ENCODE results near the gene MMD.
"Not testable (repeated sequence)": the region's sequence is repeated elsewhere in the genome, so short reads cannot be mapped to it uniquely, and the experiment has no call there.

MMD gene

DNA sequence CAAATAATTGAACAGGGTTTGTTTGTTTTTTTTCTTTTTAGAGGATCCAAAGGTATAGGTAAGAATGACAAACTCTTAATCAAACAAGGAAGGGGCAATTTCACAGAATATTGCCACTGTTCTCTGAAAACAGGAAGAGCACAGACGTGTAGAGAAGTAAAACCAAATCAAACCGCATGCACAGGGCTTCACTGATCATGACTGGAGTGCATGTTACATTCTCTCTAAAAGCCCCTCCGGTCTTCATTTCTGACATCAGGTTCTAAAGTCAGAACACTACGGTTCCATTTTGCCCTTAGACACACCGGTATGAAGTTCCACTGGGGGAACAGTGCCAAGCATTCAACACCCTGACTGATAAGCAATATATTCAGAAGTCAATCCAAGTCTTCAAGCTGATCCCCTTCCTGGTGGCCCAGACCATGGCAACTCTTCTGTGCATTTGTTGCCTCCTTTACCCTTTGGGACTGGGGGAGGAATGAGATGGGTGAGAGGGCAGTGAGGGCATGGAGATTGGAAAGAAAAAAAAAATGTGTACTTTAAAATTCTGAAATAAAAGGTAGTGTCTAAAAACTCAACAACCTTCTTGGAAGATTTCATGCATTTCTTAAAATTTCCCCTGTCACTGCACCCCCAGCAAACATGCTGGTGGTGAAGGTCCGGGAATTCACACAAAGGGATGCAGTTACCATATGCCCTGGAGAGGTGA is 1.4 kb downstream of the MMD start:
- DNase-seq, result no peak

DNA sequence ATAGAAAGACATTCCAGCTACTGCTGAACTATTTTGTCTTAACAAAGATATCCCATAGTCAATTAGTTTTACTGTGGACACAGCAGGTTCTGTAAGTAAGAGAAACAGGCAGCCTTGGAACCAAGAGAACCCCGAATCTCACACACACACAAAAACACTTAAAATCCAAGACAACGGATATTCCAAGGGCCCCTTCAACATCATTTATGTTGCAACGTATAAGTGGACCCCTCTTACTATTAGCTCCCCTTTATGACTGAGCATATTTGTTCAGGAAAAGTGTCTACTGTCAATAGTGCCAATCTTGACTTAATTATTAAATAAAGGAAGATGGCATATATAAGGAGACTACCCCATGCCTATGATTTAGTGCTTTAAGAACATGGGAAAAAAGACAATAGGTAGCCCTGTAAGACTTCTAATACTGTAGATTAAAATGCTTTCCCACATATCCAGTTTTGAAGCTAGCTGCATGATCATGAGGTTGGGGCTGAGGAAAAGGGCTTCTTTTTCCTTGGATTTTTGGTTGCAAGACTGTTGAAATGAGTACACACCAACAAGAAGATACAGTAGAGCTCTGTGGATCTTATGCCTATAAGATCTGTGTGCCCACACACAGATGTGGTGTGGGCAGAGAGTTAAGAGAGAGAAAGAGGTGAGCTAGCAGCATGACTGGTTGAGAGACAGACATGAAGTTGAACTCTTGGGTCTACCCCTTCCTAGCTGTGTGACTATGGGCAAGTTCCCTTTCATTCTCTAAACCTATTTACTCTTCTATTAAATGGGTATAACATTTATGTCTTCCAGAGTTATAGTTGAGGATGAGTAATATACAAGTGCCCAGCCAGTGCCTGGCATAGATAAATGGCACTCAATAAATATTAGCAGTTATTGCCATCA is 3.0 kb downstream of the MMD start:
- no peak for DNase-seq

DNA sequence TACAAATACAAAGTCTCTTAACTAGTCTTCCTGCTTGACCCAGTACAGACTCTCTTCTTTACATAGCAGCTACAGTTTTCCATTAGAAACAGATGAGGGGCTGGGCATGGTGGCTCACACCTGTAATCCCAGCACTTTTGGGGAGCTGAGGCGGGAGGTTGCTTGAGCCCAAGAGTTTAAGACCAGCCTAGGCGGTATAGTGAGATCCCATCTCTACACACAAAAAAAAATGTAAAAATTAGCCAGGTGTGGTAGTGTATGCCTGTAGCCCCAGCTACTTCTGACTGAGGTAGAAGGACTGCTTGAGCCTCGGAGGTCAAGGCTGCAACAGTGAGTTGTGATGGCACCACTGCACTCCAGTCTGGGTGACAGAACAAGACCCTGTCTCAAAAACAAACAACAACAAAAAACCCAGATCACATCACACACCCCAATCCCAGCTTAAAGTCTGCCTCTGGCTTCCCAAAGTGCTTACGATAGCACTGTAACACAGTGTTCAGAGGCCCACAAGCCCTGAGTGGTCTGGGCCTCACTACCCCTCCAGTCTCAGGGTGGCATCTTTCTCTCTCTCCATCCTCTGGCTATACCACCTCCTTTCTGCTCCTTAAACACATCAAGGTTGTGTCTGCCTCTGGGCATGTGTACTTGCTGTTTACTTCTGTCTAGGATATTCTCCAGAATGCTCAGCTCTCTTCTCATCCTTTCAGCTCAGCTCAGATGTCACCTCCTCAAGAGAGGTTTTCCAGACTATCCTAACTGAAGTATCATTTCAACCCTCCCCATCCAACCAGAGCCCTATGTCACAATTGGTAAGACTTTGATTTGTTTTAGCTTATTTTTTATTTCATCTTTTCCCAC is 4.0 kb downstream of the MMD start:
- DNase-seq, result no peak

DNA sequence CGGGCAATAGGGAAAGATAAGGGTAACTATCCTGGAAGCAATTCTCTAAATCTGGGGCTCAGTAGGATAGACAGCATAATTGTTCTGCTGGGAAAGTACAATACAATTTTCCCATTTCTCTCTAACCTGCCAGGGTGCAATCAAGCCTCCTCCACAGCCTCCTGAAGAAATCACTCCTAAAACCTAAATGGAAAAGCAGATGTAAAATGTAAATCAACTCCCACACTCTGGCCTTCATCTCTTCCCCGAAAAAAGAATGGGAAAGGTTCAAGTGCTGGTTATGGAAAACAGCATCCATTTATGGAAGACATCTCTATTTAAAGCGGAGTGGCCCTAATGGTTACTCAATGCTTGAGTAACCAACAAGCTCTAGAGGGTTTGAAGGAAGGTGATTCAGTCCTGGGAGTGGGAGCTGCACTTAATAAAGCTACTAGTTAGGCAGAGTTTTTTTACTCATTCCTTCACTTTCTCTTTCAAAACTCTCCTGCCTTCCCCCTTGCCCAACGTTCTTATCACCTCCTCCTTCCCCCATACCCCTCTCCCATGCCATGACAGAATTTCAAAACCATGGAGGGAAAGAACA is 5.1 kb downstream of the MMD start:
- DNase-seq, result no peak

DNA sequence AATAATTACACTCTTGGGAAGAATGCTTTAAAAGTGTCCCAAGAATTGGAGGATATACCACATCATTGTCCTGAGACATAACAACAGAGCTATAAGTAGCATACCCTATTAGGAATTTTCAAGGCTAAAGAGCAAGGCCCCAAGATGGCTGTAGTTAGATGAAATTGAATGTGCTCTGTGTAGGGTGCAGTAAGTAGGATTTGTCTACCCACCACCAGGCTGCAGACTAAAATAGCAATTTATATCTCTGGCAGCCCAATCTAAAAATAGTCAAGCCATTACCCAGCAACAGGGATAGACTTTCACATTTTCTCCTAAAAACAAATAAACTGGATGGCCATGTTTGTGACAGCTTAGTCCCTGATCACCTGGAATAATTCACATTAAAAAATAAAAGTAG is 5.6 kb downstream of the MMD start:
- no peak for DNase-seq

DNA sequence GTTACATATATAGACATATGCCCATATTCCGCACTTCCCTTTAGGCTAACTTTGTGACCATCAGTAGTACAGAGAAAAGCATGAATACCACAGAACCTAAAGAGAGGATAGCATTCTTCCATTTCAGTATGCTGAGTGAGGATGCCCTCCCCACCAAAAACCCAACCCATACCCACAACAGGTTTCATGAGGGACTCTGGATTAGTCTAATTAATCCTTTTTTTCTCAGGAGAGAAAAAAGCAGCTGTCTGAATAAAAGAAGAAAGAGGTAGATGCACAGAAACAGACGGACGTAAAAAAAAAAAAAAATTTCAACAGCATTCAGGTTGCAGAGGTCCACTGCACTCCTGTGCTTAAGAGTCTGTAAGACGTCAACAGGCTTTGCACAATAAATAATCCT is 6.7 kb downstream of the MMD start:
- DNase-seq, result no peak

DNA sequence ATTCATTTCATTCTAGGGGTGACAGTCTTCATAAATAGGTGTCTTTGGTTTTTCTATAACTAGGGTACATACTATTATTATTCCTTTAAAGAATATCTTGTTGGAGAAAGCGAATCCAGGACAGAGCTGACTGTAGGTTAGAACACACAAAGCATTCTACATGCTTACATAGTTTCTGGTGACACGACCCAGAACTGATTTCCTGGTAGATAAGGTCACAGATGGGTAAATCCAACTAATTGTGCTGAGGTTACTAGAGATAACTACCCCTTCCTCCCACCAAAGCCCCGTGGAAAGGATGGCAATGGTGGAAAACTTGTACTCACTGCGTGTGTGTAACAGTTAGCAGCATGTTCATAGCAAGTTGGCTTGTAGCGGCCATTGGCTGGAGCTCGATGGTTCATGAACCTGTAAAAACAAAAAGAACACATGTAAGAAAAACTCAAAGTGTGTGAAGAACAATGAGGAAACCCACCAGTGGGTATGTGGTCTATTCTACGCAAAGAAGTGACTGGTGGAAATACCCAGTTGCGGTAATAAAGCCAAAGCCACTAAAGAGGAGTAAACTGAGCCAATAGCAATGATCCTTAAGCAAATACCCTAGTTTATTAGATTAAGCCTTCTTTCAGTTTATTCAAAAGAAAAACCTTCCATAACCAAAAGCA is 7.7 kb downstream of the MMD start:
- no peak for DNase-seq

DNA sequence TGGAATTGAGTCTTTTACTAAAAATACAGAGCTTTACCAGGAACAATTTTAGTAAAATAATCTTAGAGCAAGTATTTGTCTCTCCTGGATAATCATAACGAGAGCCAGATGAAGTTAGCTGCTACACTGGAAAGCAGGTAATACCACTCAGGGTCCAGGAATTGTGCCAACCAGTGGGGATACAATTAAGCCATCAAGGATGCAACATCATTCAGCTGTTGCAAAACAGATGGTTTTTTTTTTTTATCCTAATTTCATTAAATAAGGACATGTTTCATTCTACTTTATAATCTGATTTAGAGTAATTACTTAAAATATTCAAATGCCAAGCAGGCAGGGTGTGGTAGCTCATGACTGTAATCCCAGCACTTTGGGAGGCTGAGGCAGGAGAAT is 10.2 kb downstream of the MMD start:
- DNase-seq, result no peak

DNA sequence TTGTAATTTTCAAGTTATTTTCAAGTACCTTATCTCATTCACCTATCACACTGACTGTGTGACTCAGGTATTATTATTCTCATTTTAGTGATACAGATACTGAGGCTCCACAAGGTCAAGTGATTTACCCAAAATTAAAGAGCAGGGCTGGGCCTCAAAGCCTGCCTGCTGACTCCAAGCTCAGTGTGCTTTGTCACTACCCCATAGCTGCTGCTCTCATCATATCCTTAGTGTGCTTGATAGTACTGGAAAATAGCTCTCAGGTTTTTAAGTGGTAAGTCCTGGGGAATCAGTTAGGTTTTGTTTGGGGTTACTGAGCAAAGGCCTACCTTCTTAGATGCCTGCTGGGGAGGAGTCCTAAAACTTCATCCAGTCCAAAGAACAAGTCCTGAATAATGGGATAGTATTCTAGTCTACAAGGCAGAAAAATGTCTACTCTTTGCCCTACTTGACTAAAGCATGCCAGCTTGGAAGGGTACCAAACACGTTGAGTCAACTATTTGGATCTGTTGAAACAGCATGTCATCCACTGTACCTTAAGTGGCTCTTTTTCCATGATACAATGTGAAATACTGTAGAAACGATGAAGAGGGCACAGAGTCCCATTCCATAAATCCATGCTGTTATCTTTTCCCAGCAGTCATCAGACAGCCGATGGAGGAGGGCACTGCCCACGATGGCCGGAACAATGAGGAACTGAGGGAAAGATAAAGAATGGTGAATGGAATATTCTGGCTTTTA is 10.7 kb downstream of the MMD start:
- DNase-seq, result no peak

DNA sequence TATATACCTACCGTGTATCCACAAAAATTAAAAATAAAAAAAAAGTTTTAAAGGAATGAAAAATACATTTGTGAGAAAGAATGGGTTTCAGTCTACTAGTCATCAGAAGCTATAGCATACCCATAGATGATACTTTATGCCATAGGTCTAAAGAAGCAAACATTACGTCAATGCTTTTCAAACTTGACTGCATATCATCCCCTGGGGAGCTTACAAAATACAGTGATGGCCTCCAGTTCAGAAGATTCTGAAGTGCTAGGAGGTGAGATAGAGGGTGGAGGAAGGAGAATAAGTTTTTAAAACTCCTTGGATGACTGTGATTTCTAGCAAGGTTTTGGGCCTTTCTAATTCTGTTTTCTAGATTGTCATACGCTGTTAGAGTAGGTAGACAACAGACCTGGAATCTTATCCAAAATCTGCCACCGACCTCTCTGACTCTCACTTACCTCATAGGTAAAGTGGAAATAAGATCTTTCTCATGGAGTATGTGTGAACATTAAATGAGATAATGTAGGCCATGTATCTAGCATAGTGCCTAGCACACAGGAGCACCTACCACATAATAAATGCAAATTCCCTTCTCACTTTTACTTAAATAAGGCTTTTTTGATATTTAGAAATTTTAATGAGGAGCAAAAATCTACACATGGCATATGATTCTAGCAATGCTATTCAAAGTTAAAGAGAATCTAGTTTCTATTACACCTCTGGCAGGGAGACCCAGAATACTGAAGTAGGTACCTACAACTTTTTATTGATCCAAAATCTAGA is 12.4 kb downstream of the MMD start:
- no peak for DNase-seq

DNA sequence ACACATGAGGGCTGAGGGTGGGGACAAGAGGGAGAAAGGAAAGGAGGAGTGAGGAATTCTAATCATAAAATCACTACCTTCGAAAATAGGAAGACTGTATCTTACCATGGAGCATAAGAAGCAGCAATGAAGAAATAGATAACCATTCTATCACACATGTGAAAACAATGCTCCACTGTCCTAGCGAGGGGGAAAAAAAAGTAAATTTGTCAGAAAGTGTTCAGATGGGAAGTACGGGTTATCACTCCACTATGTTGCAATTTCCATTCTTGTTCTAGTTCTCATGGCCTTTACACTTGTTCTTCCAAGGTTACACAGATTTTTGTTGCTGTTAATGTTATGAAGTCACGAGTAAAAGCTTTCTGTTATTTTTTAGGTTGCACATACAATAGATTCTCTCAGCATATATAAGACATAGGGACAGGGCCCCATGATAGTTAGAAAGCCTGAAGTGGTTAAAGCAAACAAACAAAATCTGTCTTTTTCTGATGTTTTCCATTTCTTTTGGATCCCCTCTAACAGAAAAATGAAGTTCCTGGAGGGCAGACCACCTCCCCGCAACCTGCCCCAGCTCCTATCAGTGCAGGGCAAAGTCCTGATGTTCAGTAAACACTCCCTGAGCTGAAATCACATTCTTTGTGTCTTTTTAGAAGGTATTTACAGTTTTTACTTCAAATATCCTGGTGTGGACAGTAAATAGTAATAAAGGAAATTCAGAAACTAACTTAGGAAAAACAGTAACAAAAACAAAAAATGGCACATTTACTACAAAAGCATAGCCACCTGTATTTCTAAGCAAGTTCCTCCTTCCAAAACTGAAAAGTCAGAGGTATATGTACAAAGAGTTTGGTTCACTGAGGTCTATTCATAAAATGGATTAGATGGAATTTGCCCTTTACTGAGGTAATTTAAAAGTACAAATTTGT is 13.7 kb downstream of the MMD start:
- DNase-seq, result no peak

DNA sequence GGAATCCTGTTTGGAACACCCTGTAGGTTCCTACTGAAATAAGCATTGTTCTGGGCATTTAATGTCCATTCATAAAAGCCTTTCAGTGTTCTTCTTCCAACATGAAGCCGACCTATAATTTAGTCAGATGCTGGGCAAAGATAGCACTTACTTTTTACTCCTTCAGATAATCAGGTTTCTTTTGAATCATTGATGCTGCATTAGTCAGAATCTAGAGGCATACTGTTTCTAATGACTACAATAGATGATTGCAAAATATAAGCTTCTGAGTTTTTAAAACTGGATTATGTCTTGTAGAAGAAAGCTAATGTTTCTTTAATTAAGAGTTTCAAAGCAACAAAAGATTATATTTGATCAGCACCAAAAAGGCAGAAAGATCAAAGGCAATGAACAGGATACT is 16.0 kb downstream of the MMD start:
- DNase-seq, result no peak

DNA sequence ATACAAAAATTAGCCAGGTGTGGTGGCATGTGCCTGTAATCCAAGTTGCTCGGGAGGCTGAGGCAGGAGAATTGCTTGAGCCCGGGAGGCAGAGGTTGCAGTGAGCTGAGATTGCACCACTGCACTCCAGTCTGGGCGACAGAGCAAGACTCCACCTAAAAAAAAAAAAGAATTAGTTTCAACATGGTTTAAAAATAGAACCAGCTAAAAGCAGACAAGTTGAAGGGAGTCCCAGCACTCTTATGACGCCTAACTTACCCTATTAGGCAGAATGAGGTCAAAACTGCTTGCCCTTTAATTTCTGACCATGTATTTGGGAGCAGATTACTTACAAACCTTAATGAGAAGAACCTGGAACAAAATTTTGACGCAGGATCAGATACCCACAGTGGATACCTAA is 17.4 kb downstream of the MMD start:
- DNase-seq, result not testable (repeated sequence)

DNA sequence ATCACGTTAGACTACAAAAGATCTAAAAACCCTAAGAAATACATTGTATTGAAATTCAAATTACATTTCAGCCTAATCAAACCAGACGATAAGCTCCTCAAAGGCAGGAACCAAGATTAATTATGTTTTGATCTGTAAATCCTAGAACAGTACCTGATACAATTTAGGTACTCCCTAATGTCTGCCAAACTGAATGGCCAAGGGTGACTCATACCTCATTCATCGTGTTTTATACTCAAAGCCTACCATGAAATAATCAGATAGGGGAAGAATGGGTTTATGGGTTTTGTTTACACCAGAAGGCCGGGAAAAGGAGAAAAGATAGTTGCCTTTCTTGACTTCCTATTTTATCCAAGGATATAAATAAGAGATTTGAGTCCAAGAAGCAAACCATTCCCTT is 19.3 kb downstream of the MMD start:
- no peak for DNase-seq

DNA sequence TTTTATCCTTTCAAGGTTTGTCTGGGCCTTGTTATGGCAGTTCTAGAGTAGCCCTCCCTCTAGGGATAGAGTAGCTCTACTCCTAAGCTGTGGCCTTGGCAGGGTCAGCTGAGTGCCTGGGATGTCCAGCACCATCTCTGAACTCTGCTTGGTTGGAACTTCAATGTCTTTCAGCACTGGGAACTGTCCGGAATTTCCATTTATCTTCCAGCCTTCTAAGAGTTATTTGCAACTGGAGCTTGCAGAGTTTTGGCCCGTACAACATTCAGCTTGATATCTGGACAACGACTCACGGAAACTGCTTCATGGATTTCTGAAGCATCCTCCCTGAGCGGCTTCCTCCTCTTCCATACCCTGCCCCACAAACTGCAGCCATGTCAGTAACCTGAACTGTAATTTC is 22.9 kb downstream of the MMD start:
- DNase-seq, result no peak

DNA sequence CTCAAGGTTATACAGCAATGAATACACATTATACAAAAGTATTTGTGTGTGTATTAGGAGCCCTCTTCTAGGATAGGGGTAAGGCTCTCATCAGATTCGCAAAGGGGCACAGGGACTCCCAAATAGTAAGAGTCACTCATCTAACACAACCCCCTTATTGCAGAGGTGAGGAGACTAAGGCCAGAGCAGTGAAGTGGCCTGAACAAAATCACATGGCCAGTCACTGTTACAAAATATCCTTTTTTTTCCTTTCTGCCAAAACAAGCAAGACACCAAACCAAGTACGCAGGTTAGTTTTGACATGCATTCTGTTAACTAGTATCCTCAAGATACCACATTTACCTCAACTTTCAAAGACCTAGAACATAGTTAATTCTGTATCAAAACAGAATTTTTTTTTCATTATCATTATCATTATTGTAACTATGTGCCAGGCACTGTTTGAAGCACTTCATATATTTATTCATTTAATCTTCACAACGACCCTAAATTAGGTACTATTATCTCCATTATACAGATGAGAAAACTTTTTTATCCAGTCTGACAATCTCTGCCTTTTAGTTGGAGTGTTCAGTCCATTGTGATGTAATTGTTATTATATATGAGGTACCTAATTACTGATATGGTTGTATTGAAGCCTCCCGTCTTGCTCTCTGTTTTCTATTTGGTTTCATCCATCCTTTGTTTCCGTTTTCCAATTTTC is 25.7 kb downstream of the MMD start:
- no peak for DNase-seq

DNA sequence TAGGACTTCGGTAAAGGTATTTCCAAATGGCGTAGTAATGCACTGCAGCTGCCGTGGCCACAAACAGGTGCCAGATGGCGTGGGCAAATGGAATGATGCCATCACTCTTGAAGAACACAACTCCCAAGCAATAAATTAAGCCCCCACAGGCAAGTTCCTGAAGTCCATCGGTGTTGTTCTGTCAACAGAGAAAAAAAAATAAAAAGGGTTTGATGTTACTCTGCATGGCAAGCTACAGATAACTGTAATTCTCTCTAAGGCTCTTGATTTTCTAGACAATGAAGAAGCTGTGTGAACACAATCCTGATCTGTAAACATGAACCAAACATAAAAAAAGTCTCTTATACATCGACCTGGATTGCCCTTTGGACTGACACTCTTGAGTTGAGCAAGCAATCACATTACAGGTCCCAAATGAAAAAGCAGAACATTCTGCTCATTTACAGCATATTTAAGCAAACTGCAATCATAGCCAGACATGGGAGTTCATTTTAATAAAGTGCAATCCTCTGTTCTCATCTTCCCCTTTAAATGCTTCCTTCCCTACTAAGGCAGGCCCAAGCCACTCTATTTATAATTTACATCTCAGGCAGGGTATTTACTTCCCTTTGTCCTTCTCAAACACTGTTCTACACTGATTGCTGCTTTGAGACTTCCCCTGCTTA is 27.1 kb downstream of the MMD start:
- DNase-seq, result no peak

DNA sequence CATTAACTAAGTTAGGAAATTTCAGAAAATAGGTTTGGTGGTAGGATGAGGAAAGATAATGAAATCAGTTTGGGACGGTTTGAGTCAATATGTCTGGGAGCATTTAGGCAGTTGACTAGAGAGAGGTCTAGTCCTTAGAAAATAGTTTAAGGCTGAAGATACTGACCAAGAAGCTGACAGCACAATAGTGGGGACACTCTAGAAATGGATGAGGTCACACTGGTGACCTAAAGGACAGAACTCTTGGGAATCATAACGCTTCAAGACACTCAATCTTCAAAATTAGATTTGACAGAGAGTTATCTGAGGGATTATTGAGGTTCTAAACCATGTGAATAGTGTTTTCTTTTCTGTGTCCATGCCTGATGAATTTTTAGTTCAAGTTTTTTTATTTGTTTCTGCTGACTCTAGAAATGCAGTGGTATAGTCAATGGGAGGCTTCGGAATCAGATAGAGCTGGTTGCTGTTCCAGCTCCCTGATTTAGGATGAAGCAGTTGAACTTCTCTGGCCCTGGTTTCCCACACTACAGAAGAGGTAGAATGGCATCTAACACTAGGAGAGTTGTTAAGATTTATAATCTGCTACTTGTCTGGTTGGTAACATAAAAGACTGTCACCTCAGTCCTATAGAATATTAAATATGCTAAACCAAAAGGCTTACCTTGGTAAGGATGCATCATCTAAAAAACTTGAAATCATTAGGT is 29.7 kb downstream of the MMD start:
- DNase-seq, result no peak

All from retina (tissue), 1 donor.